Lower leg skin (tissue), 3 donors: ENCODE results near the gene CST4.

ENCODE experiments used
- POLR2A ChIP-seq, 2 donors: fragments of 450-650 bp; IDR thresholded peaks; one replicate each; pipeline ENCODE4 v1.6.1; 2016 to 2017; ENCODE audit warnings: antibody characterized with exemption in 2 of 2, mild to moderate bottlenecking in 1 of 2, moderate library complexity in 1 of 2
- TF ChIP-seq, protein P1 (sequence below), 3 donors: fragments of 450-650 bp; IDR thresholded peaks; one replicate each; pipeline ENCODE4 v1.5.1; 2016; ENCODE audit warnings: antibody characterized with exemption in 3 of 3, mild to moderate bottlenecking in 3 of 3, moderate library complexity in 2 of 3

DNA sequence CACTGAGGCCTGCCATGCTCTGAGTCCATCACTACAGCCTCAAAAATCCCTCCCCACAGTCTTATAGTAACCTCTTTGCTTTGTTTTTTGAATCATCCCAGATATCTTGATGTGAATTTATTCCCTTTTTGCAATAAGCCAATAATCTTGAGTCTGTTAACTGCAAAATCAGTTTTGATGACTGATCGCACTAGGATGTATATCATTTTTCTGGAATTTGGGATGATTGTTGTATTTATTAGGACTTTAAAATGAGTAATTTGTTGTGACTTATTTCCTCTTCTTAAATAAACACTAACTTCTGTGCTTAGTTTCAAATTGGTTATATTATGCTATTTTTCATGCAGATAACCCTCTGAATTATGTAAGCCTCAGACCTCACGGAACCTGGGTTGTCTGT, 5.6 kb downstream of the CST4 start:
- TF ChIP-seq, protein P1, sequence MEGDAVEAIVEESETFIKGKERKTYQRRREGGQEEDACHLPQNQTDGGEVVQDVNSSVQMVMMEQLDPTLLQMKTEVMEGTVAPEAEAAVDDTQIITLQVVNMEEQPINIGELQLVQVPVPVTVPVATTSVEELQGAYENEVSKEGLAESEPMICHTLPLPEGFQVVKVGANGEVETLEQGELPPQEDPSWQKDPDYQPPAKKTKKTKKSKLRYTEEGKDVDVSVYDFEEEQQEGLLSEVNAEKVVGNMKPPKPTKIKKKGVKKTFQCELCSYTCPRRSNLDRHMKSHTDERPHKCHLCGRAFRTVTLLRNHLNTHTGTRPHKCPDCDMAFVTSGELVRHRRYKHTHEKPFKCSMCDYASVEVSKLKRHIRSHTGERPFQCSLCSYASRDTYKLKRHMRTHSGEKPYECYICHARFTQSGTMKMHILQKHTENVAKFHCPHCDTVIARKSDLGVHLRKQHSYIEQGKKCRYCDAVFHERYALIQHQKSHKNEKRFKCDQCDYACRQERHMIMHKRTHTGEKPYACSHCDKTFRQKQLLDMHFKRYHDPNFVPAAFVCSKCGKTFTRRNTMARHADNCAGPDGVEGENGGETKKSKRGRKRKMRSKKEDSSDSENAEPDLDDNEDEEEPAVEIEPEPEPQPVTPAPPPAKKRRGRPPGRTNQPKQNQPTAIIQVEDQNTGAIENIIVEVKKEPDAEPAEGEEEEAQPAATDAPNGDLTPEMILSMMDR (IDR thresholded peaks at IDR 0.05), result no peak
- no peak for TF ChIP-seq POLR2A (IDR thresholded peaks at IDR 0.05)
